Esophagus muscularis mucosa (tissue), 4 donors: ENCODE data around the gene MAD1L1. TPM values are rescaled to one million over a fixed set of nuclear protein-coding genes. Genes with fewer than 3 reads are reported as not detected.
"Not testable (repeated sequence)": the region's sequence is repeated elsewhere in the genome, so short reads cannot be mapped to it uniquely, and the experiment has no call there.

Experiments
- DNase-seq: peaks from one replicate; pipeline ENCODE4 v3.0.0-alpha.2; 2017; ENCODE audit errors: extremely low spot score
- H3K27ac ChIP-seq, 4 donors: fragments of 200-600 bp; sonication (generic); replicated peaks in 1 of 4; 1 replicate in 3 of 4; 2 replicates in 1 of 4; pipeline ENCODE4 v1.5.1; 2016 to 2019; ENCODE audit warnings: mild to moderate bottlenecking in 1 of 4
- H3K27me3 ChIP-seq, 4 donors: fragments of 200-600 bp; sonication (generic); one replicate each; pipeline versions ENCODE4 v1.5.1 to v1.6.0; 2016 to 2019
- H3K36me3 ChIP-seq, 4 donors: fragments of 200-600 bp; sonication (generic); one replicate each; pipeline ENCODE4 v1.5.1; 2016 to 2019
- H3K4me1 ChIP-seq, 4 donors: fragments of 200-600 bp; sonication (generic); one replicate each; pipeline ENCODE4 v1.5.1; 2016 to 2019
- H3K4me3 ChIP-seq, 4 donors: fragments of 200-600 bp; sonication (generic); 1 replicate in 2 of 4; 2 replicates in 2 of 4; pipeline ENCODE4 v1.5.1; 2016 to 2019; ENCODE audit warnings: mild to moderate bottlenecking in 4 of 4, moderate library complexity in 1 of 4
- H3K9me3 ChIP-seq, 4 donors: fragments of 200-600 bp; sonication (generic); 1 replicate in 3 of 4; 2 replicates in 1 of 4; pipeline ENCODE4 v1.5.1; 2016 to 2019
- CTCF ChIP-seq, 3 experiments: fragments of 200-600 bp in 2 of 3; fragments of 450-650 bp in 1 of 3; sonication (generic) in 2 of 3; IDR thresholded peaks; one replicate each; pipeline ENCODE4 v1.5.1; 2017 to 2019; ENCODE audit warnings: antibody characterized with exemption in 3 of 3, mild to moderate bottlenecking in 2 of 3, moderate library complexity in 1 of 3
- EP300 ChIP-seq: sonication (generic); formaldehyde crosslinking; IDR thresholded peaks from one replicate; pipeline ENCODE4 v1.6.1; 2017; ENCODE audit warnings: antibody characterized with exemption
- POLR2A ChIP-seq: fragments of 450-650 bp; IDR thresholded peaks from one replicate; pipeline ENCODE4 v1.6.1; 2017; ENCODE audit warnings: antibody characterized with exemption, moderate library complexity, mild to moderate bottlenecking, low read depth
- POLR2AphosphoS5 ChIP-seq, 2 donors: sonication (generic); formaldehyde crosslinking; IDR thresholded peaks; one replicate each; pipeline ENCODE4 v1.6.1; 2017; ENCODE audit warnings: antibody characterized with exemption in 2 of 2
- WGBS: methylation state at CpG from one replicate; pipeline ENCODE4 v1.1.5; 2018; 5-methylcytosine and 5-hydroxymethylcytosine counted together
- intact Hi-C: fragments of 100-400 bp; cut with DNase I; formaldehyde crosslinking; loops from one replicate; pipeline ENCODE4 v1.15.1; 2023
- total RNA-seq, 4 donors: library from RNA; depleted of rRNA; stranded (reverse); fragments of >200 nt; gene quantifications; one replicate each; pipeline versions ENCODE4 v1.1.0 to v1.2.1, GENCODE V29; 2016

Gene MAD1L1
- total RNA-seq, 4 donors from 2014 or later: 22.2 to 33.1 (median 29.5) TPM

- DNase-seq: no peak
- Histone ChIP-seq H3K4me1 (peaks cover 6 to 10% (median 10%) of the 10 kb centered on the region in 4 donors), H3K27ac (no peak overlapping the region), H3K9me3 (peaks cover 0 to 10% (median 0%) of the 10 kb centered on the region in 4 donors), H3K4me3 (no peak overlapping the region), H3K27me3 (no peaks in the 10 kb centered on the region), H3K36me3 (peaks cover 0 to 4% (median 2%) of the 10 kb centered on the region in 4 donors)
- intact Hi-C loops: no loop called here
- TF ChIP-seq CTCF (IDR thresholded peaks at IDR 0.05) (no peak), POLR2A (no peak), EP300 (no peak), POLR2AphosphoS5 (IDR thresholded peaks at IDR 0.05) (no peak)
- 96% methylated on average over 66 of the region's 66 CpGs for WGBS
Observed at GRCh38 chr7:2059964-2060700, 172.6 kb downstream of the MAD1L1 start.

GRCh38 chr7:2058246-2058645 is 174.5 kb downstream of the MAD1L1 start:
- H3K27ac ChIP-seq, H3K27me3 ChIP-seq, intact Hi-C loops, H3K4me3 ChIP-seq, H3K9me3 ChIP-seq, DNase-seq, H3K4me1 ChIP-seq: not testable (repeated sequence)
- H3K36me3 ChIP-seq: peaks cover 0 to 14% (median 1%) of the 10 kb centered on the region in 4 donors
- 52% methylated on average over 9 of the region's 13 CpGs for WGBS

- H3K4me1 ChIP-seq: peaks cover 0 to 8% (median 0%) of the 10 kb centered on the region in 4 donors
- TF ChIP-seq CTCF (IDR thresholded peaks at IDR 0.05) (no peak), EP300 (no peak), POLR2AphosphoS5 (IDR thresholded peaks at IDR 0.05) (no peak), POLR2A (no peak)
- WGBS: 97% methylated on average over 11 of the region's 11 CpGs
- DNase-seq: no peak
- intact Hi-C loops: no loop called here
- no peak overlapping the region for H3K4me3 ChIP-seq
- H3K36me3 ChIP-seq: peaks cover 0 to 16% (median 0%) of the 10 kb centered on the region in 4 donors
- H3K27ac ChIP-seq: no peak overlapping the region
- H3K9me3 ChIP-seq: peaks cover 0 to 10% (median 0%) of the 10 kb centered on the region in 4 donors
- no peaks in the 10 kb centered on the region for H3K27me3 ChIP-seq
Observed at GRCh38 chr7:2055956-2056355, 176.8 kb downstream of the MAD1L1 start.

GRCh38 chr7:2054927-2055326 is 177.8 kb downstream of the MAD1L1 start:
- H3K36me3 ChIP-seq: peaks cover 0 to 16% (median 0%) of the 10 kb centered on the region in 4 donors
- TF ChIP-seq POLR2AphosphoS5 (IDR thresholded peaks at IDR 0.05) (no peak), EP300 (no peak), POLR2A (no peak), CTCF (IDR thresholded peaks at IDR 0.05) (no peak)
- intact Hi-C loops: no loop called here
- no peak overlapping the region for H3K27ac ChIP-seq
- H3K9me3 ChIP-seq: peaks cover 0 to 2% (median 0%) of the 10 kb centered on the region in 4 donors
- no peak overlapping the region for H3K4me3 ChIP-seq
- 89% methylated on average over 15 of the region's 17 CpGs for WGBS
- DNase-seq: no peak
- peaks cover 0 to 15% (median 0%) of the 10 kb centered on the region in 4 donors for H3K4me1 ChIP-seq
- H3K27me3 ChIP-seq: no peaks in the 10 kb centered on the region

- WGBS: 93% methylated on average over 13 of the region's 13 CpGs
- Histone ChIP-seq H3K36me3 (peaks cover 0 to 16% (median 0%) of the 10 kb centered on the region in 4 donors), H3K4me3 (no peak overlapping the region), H3K9me3 (no peaks in the 10 kb centered on the region), H3K27ac (no peak overlapping the region), H3K27me3 (no peaks in the 10 kb centered on the region), H3K4me1 (peaks cover 0 to 15% (median 0%) of the 10 kb centered on the region in 4 donors)
- TF ChIP-seq POLR2AphosphoS5 (IDR thresholded peaks at IDR 0.05): no peak
- intact Hi-C loops: no loop called here
- no peak for DNase-seq
Observed at GRCh38 chr7:2053395-2053794, 179.3 kb downstream of the MAD1L1 start.
